Nephron (organoid): Measurements from ENCODE around the gene EDDM13.
A peak's percentile ranks its signal among the peaks of the same experiment; 100 is the strongest.

Experiments used
- H3K27ac Mint-ChIP-seq, 3 experiments: 2 replicates each; pipeline ENCODE4 v1.8.0; 2020; ENCODE audit warnings: mixed read lengths in 3 of 3, mild to moderate bottlenecking in 2 of 3, moderate library complexity in 1 of 3
- H3K27me3 Mint-ChIP-seq: 2 replicates; pipeline ENCODE4 v1.8.0; 2021; ENCODE audit warnings: low read depth, mild to moderate bottlenecking, moderate library complexity, mixed read lengths
- H3K36me3 Mint-ChIP-seq: 2 replicates; pipeline ENCODE4 v1.8.0; 2020; ENCODE audit warnings: low read depth, mixed read lengths
- H3K4me1 Mint-ChIP-seq: 2 replicates; pipeline ENCODE4 v1.8.0; 2020; ENCODE audit warnings: mixed read lengths
- H3K4me3 Mint-ChIP-seq, 3 experiments: 2 replicates each; pipeline ENCODE4 v1.8.0; 2020; ENCODE audit warnings: mild to moderate bottlenecking in 3 of 3, mixed read lengths in 3 of 3, moderate library complexity in 2 of 3
- H3K9me3 Mint-ChIP-seq: 2 replicates; pipeline ENCODE4 v1.8.0; 2020; ENCODE audit warnings: mixed read lengths
- TF ChIP-seq, protein P1 (sequence below), 3 experiments: fragments of 200-600 bp; sonication (generic); IDR thresholded peaks; one replicate each; pipeline ENCODE4 v1.5.0; 2021; ENCODE audit warnings: antibody characterized with exemption in 3 of 3; ENCODE audit not compliant: unreplicated experiment in 3 of 3

Gene EDDM13

DNA sequence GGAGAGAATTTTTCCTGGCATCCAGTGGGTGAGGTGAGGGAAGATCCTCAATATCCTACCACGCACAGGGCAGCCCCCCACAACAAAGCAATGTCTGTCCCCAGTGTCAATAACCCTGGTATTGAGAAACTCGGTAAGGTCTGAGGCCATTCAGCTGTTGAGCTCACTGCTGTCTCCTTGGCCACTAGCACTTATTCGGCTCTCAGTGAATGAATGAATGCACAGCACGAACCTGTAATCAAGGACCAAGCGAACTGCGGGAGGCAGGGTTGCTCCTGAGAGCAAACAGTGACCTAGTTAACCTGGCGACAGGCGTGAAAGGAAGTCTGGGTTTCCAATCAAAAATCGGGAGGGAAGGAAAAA, 41.5 kb downstream of the EDDM13 start:
- Mint-ChIP-seq H3K27me3 (no peaks in the 10 kb centered on the region), H3K9me3 (no peaks in the 10 kb centered on the region), H3K36me3 (peaks cover 39% of the 10 kb centered on the region), H3K27ac (peak overlapping the region; percentile 99 to 100 (median 99)), H3K4me1 (peaks cover 18% of the 10 kb centered on the region), H3K4me3 (peak overlapping the region; percentile 88 to 98 (median 95))
- TF ChIP-seq, protein P1, sequence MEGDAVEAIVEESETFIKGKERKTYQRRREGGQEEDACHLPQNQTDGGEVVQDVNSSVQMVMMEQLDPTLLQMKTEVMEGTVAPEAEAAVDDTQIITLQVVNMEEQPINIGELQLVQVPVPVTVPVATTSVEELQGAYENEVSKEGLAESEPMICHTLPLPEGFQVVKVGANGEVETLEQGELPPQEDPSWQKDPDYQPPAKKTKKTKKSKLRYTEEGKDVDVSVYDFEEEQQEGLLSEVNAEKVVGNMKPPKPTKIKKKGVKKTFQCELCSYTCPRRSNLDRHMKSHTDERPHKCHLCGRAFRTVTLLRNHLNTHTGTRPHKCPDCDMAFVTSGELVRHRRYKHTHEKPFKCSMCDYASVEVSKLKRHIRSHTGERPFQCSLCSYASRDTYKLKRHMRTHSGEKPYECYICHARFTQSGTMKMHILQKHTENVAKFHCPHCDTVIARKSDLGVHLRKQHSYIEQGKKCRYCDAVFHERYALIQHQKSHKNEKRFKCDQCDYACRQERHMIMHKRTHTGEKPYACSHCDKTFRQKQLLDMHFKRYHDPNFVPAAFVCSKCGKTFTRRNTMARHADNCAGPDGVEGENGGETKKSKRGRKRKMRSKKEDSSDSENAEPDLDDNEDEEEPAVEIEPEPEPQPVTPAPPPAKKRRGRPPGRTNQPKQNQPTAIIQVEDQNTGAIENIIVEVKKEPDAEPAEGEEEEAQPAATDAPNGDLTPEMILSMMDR (IDR thresholded peaks at IDR 0.05; ENCODE audit: unreplicated experiment in 3 of 3): no peak

GRCh38 chr19:56314381-56315076, 42.0 kb downstream of the EDDM13 start, which contains the start of gene ZSCAN5A:
TSS of gene ZSCAN5A (minus strand) at chr19:56314839. CDS start at chr19:56225046, 89,793 bp downstream.
- peaks cover 36% of the 10 kb centered on the region for H3K36me3 Mint-ChIP-seq
- no peaks in the 10 kb centered on the region for H3K9me3 Mint-ChIP-seq
- no peaks in the 10 kb centered on the region for H3K27me3 Mint-ChIP-seq
- peak within 1 kb of the TSS; percentile 88 to 98 (median 95) for H3K4me3 Mint-ChIP-seq
- peak within 1 kb of the TSS; percentile 99 to 100 (median 99) for H3K27ac Mint-ChIP-seq
- TF ChIP-seq, protein P1 (IDR thresholded peaks at IDR 0.05; ENCODE audit: unreplicated experiment in 3 of 3): no peak
- peaks cover 18% of the 10 kb centered on the region for H3K4me1 Mint-ChIP-seq

DNA sequence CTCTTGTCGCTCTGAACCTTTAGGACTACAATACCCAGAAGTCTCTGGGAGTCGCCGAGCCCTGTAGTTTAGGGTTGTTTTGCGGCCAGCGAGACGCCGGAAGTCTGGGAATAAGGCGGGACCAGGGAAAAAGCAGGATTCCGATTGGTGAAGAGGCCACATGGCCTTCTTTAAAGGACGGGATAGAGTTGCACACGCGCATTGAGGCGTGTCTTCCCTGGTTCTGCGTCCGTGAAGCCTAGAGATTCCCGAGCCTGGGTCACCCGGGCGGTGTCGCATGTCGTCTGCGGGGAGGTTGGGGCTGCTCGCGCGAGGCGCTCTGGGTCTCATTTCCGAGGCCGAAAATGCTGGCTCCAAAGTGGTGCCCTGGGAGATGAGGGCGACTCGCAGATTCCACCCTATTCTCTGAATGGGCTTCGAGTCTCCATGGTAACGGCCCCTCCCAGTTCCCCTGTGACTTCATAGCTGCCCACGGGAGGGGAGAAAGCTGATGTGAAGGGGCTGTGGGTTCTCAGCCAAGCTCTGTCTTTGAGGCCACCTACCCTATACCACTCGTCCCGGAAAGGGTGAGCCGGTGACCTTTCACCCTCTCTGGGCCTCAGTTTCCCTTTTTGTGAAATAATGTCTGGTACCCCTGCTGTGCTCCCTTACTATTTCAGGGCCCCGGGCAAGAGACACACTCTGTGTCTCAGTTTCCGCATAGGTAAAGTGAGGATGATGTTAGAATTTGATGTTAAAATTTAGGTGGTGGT, 42.7 kb downstream of the EDDM13 start:
- peaks cover 29% of the 10 kb centered on the region for H3K36me3 Mint-ChIP-seq
- H3K27ac Mint-ChIP-seq: peak overlapping the region; percentile 99 to 100 (median 99)
- peaks cover 18% of the 10 kb centered on the region for H3K4me1 Mint-ChIP-seq
- TF ChIP-seq, protein P1 (IDR thresholded peaks at IDR 0.05; ENCODE audit: unreplicated experiment in 3 of 3): no peak
- peak overlapping the region; percentile 88 to 98 (median 95) for H3K4me3 Mint-ChIP-seq
- no peaks in the 10 kb centered on the region for H3K27me3 Mint-ChIP-seq
- no peaks in the 10 kb centered on the region for H3K9me3 Mint-ChIP-seq

DNA sequence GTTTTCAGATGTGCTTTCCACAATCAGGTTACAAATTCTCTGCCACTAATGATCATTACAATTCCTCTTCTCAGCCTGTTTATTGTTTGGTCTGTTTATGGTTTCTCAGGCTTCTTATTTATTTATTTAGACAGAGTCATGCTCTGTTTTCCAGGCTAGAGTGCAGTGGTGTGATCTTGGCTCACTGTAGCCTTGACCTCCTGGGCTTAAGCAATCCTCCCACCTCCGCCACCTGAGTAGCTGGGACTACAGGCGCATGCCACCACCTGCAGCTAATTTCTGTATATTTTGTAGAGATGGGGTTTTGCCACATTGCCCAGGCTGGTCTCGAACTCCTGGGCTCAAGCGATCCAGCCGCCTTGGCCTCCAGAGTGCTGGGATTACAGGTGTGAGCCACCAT, 44.2 kb downstream of the EDDM13 start:
- H3K27ac Mint-ChIP-seq: no peak overlapping the region
- H3K4me3 Mint-ChIP-seq: peak overlapping the region; percentile 88 to 98 (median 95)
- no peaks in the 10 kb centered on the region for H3K27me3 Mint-ChIP-seq
- peaks cover 18% of the 10 kb centered on the region for H3K4me1 Mint-ChIP-seq
- H3K36me3 Mint-ChIP-seq: peaks cover 14% of the 10 kb centered on the region
- TF ChIP-seq, protein P1 (IDR thresholded peaks at IDR 0.05; ENCODE audit: unreplicated experiment in 3 of 3): no peak
- no peaks in the 10 kb centered on the region for H3K9me3 Mint-ChIP-seq

DNA sequence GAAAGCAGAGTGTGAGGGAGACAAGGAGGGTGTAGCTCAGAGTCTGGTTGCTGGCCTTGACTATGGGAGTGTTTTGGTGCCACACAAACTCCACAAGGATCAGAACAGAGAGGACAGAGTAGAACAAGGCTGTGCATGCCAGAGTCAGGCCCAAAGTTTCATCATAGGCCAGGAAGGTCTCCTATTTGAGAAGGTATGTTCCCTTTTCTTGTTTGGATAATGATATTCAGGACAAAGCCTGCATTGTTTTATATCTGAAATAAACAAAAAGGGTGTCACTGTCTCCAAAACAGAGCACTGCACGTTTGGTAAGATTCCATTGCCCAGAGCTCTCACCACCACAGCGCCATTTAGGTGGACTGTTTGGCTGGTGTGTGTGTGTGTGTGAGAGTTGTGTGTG, 45.2 kb downstream of the EDDM13 start:
- TF ChIP-seq, protein P1 (IDR thresholded peaks at IDR 0.05; ENCODE audit: unreplicated experiment in 3 of 3): no peak
- Mint-ChIP-seq H3K4me1 (peaks cover 12% of the 10 kb centered on the region), H3K27ac (no peak overlapping the region), H3K4me3 (no peak overlapping the region), H3K36me3 (peaks cover 4% of the 10 kb centered on the region), H3K9me3 (no peaks in the 10 kb centered on the region), H3K27me3 (no peaks in the 10 kb centered on the region)
